Measurements from ENCODE around the gene GOLPH3. TPM values are rescaled to one million over a fixed set of nuclear protein-coding genes. Genes with fewer than 3 reads are reported as not detected.

Gene GOLPH3
- total and polyA plus RNA-seq, 12 donors: 23.2 to 69.5 (median 38.0) TPM

GRCh38 chr5:32089146-32090000 lies 84.7 kb downstream of the GOLPH3 start:
- H3K27ac ChIP-seq: no peak overlapping the region
- H3K27me3 ChIP-seq: no peaks in the 10 kb centered on the region
- H3K4me1 ChIP-seq: peaks cover 0 to 10% (median 6%) of the 10 kb centered on the region in 9 donors
- 91 to 94% methylated on average over 30 of the region's 30 CpGs for WGBS, 2 donors
- no peaks in the 10 kb centered on the region for H3K9me3 ChIP-seq
- DNase-seq: no peak
- intact Hi-C loops (cut with DNase I): loop anchor here in 3 of 10 donors (10.0 kb wide), 3 partner anchors 265 to 525 kb away; no protein-coding TSS in a partner anchor
- H3K36me3 ChIP-seq: peaks cover 0 to 91% (median 12%) of the 10 kb centered on the region in 9 donors
- ATAC-seq: peak in 1 of 8 donors; percentile 5
- no peak overlapping the region for H3K4me3 ChIP-seq
- TF ChIP-seq, protein P1, sequence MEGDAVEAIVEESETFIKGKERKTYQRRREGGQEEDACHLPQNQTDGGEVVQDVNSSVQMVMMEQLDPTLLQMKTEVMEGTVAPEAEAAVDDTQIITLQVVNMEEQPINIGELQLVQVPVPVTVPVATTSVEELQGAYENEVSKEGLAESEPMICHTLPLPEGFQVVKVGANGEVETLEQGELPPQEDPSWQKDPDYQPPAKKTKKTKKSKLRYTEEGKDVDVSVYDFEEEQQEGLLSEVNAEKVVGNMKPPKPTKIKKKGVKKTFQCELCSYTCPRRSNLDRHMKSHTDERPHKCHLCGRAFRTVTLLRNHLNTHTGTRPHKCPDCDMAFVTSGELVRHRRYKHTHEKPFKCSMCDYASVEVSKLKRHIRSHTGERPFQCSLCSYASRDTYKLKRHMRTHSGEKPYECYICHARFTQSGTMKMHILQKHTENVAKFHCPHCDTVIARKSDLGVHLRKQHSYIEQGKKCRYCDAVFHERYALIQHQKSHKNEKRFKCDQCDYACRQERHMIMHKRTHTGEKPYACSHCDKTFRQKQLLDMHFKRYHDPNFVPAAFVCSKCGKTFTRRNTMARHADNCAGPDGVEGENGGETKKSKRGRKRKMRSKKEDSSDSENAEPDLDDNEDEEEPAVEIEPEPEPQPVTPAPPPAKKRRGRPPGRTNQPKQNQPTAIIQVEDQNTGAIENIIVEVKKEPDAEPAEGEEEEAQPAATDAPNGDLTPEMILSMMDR (IDR thresholded peaks at IDR 0.05): no peak

DNA sequence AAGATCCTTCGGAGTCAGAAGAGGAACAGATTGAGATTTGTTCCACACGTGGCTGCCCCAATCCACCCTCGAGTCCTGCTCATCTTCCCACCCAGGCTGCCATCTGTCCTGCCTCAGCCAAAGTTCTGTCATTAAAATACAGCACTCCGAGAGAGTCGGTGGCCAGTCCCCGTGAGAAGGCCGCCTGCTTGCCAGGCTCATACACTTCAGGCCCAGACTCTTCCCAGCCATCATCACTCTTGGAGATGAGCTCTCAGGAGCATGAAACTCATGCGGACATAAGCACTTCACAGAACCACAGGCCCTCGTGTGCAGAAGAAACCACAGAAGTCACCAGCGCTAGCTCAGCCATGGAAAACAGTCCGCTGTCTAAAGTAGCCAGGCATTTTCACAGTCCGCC lies 85.9 kb downstream of the GOLPH3 start:
- TF ChIP-seq, protein P1 (IDR thresholded peaks at IDR 0.05): no peak
- 83 to 84% methylated on average over 12 of the region's 12 CpGs for WGBS, 2 donors
- peaks cover 0 to 86% (median 12%) of the 10 kb centered on the region in 9 donors for H3K36me3 ChIP-seq
- DNase-seq: no peak
- no peaks in the 10 kb centered on the region for H3K9me3 ChIP-seq
- H3K4me3 ChIP-seq: no peak overlapping the region
- ATAC-seq: no peak
- intact Hi-C loops (cut with DNase I): loop anchor here in 3 of 10 donors (10.0 kb wide), 3 partner anchors 263 to 523 kb away; no protein-coding TSS in a partner anchor
- H3K27me3 ChIP-seq: no peaks in the 10 kb centered on the region
- peaks cover 0 to 14% (median 5%) of the 10 kb centered on the region in 9 donors for H3K4me1 ChIP-seq
- H3K27ac ChIP-seq: no peak overlapping the region

GRCh38 chr5:32087086-32088082 lies 86.7 kb downstream of the GOLPH3 start:
- intact Hi-C loops (cut with DNase I): loop anchor here in 3 of 10 donors (10.0 kb wide), 3 partner anchors 263 to 523 kb away; no protein-coding TSS in a partner anchor
- Histone ChIP-seq H3K4me1 (peaks cover 0 to 8% (median 0%) of the 10 kb centered on the region in 9 donors), H3K27me3 (no peaks in the 10 kb centered on the region), H3K36me3 (peaks cover 0 to 85% (median 12%) of the 10 kb centered on the region in 9 donors), H3K9me3 (no peaks in the 10 kb centered on the region), H3K4me3 (no peak overlapping the region), H3K27ac (no peak overlapping the region)
- no peak for DNase-seq
- ATAC-seq: no peak
- WGBS, 2 donors: 86 to 89% methylated on average over 24 of the region's 24 CpGs
- TF ChIP-seq, protein P1 (IDR thresholded peaks at IDR 0.05): no peak

All from heart right ventricle (tissue), 16 donors.